HCT116 (cell line): ENCODE measurements around the gene SAMD9. TPM values are rescaled to one million over a fixed set of nuclear protein-coding genes. Genes with fewer than 3 reads are reported as not detected.

Experiments used
- ATAC-seq: fragments of 200-7000 bp; cut with Tn5 transposase; 2 replicates; pipeline ENCODE4 v1.9.1; 2020; ENCODE audit warnings: mild to moderate bottlenecking, moderate library complexity
- BruUV-seq: library from RNA; stranded (reverse); fragments of 400-500 nt; replicated peaks from 2 replicates; lab custom pipeline; 2021; lab: Mats Ljungman, UMichigan
- CTCF ChIA-PET: fragments of 300-600 bp; sonication (Branson Sonifier 250); formaldehyde crosslinking; loops from one replicate; lab custom pipeline; 2021; ENCODE audit warnings: antibody characterized with exemption; lab: Charles Lee
- POLR2A ChIA-PET: fragments of 300-600, 350-600 bp; sonication (Branson Sonifier 250); formaldehyde crosslinking; loops from one replicate; lab custom pipeline; 2021; ENCODE audit warnings: antibody characterized with exemption; lab: Charles Lee
- RAD21 ChIA-PET, 2 experiments: fragments of 300-600 bp; sonication (Branson Sonifier 250); formaldehyde crosslinking; loops; one replicate each; lab custom pipeline; 2023; ENCODE audit warnings: low total read pairs in 2 of 2; ENCODE audit not compliant: uncharacterized antibody in 2 of 2, unreplicated experiment in 2 of 2, low non-redundant PET in 1 of 2; lab: Charles Lee
- DNase-seq: peaks from one replicate; pipeline ENCODE4 v3.0.0-alpha.2; 2010; ENCODE audit warnings: low read depth, low spot score
- H2AFZ ChIP-seq: fragments of 200-600 bp; shearing (Covaris generic), sonication (generic); 2 replicates; pipeline ENCODE4 v1.6.1; 2017; ENCODE audit warnings: low read depth, mixed run types, mixed read lengths, antibody characterized with exemption, low read length; ENCODE audit not compliant: poor library complexity, severe bottlenecking
- H3K27ac ChIP-seq: 2 replicates; pipeline ENCODE4 v1.5.1; 2012; ENCODE audit warnings: low read depth, low read length
- H3K27me3 ChIP-seq: fragments of 200-600 bp; sonication (generic); 2 replicates; pipeline ENCODE4 v1.6.1; 2016; ENCODE audit warnings: mixed run types, low read length, mixed read lengths; ENCODE audit not compliant: insufficient read depth
- H3K36me3 ChIP-seq, 2 experiments: fragments of 200-500 bp in 1 of 2; fragments of 200-600 bp in 1 of 2; sonication (Bioruptor generic) in 1 of 2; sonication (generic) in 1 of 2; 2 replicates each; pipeline versions ENCODE4 v1.5.1 to v1.6.1; 2014 to 2016; ENCODE audit warnings: low read length in 2 of 2, inconsistent platforms in 1 of 2, mixed read lengths in 1 of 2, mixed run types in 1 of 2; ENCODE audit not compliant: insufficient read depth in 2 of 2, control insufficient read depth in 1 of 2
- H3K4me1 ChIP-seq, 2 experiments: fragments of 200-600 bp in 1 of 2; sonication (generic) in 1 of 2; 2 replicates each; pipeline versions ENCODE4 v1.5.1 to v1.6.1; 2012 to 2017; ENCODE audit warnings: low read length in 2 of 2, inconsistent platforms in 1 of 2, mild to moderate bottlenecking in 1 of 2, mixed read lengths in 1 of 2, mixed run types in 1 of 2, moderate library complexity in 1 of 2; ENCODE audit not compliant: insufficient read depth in 2 of 2, control insufficient read depth in 1 of 2
- H3K4me2 ChIP-seq: fragments of 200-600 bp; sonication (generic); 2 replicates; pipeline ENCODE4 v1.6.1; 2017; ENCODE audit warnings: mixed run types, low read length, mixed read lengths
- H3K4me3 ChIP-seq, 2 experiments: fragments of 200-600 bp in 1 of 2; sonication (generic) in 1 of 2; replicated peaks in 1 of 2; 2 replicates each; pipeline ENCODE4 v1.5.1; 2011 to 2016; ENCODE audit warnings: low read length in 2 of 2, control low read depth in 1 of 2, low read depth in 1 of 2, mild to moderate bottlenecking in 1 of 2, mixed read lengths in 1 of 2, mixed run types in 1 of 2
- H3K79me2 ChIP-seq: fragments of 200-600 bp; sonication (generic); 2 replicates; pipeline ENCODE4 v1.6.1; 2017; ENCODE audit warnings: mild to moderate bottlenecking, mixed run types, low read length, moderate library complexity, mixed read lengths; ENCODE audit not compliant: insufficient read depth
- H3K9ac ChIP-seq: fragments of 200-600 bp; sonication (generic); 2 replicates; pipeline ENCODE4 v1.6.1; 2016; ENCODE audit warnings: low read length, mixed read lengths
- H3K9me2 ChIP-seq: fragments of 200-600 bp; sonication (generic), shearing (Covaris generic); 2 replicates; pipeline ENCODE4 v1.6.1; 2017; ENCODE audit warnings: mixed run types, mild to moderate bottlenecking, moderate library complexity; ENCODE audit not compliant: insufficient read depth
- H3K9me3 ChIP-seq, 2 experiments: fragments of 200-500 bp in 1 of 2; fragments of 200-600 bp in 1 of 2; sonication (Bioruptor generic) in 1 of 2; sonication (generic) in 1 of 2; 2 replicates each; pipeline ENCODE4 v1.6.1; 2014 to 2017; ENCODE audit warnings: low read length in 2 of 2, mixed read lengths in 2 of 2, inconsistent platforms in 1 of 2, low read depth in 1 of 2, mild to moderate bottlenecking in 1 of 2, mixed run types in 1 of 2, moderate library complexity in 1 of 2; ENCODE audit not compliant: control insufficient read depth in 1 of 2, insufficient read depth in 1 of 2
- H4K20me1 ChIP-seq: fragments of 200-600 bp; sonication (generic), shearing (Covaris generic); 2 replicates; pipeline ENCODE4 v1.6.1; 2017; ENCODE audit warnings: mixed run types, mild to moderate bottlenecking, moderate library complexity; ENCODE audit not compliant: insufficient read depth
- ATF3 ChIP-seq: IDR thresholded peaks from 2 replicates; pipeline ENCODE4 v1.6.1; 2012
- EGR1 ChIP-seq: IDR thresholded peaks from 2 replicates; pipeline ENCODE4 v1.6.1; 2012; ENCODE audit warnings: low read depth
- EZH2 ChIP-seq: fragments of 200-600 bp; sonication (generic); IDR thresholded peaks from 2 replicates; pipeline ENCODE4 v1.6.1; 2017; ENCODE audit warnings: antibody characterized with exemption, mixed run types
- JUND ChIP-seq: IDR thresholded peaks from 2 replicates; pipeline ENCODE4 v1.6.1; 2012
- MAX ChIP-seq: IDR thresholded peaks from 2 replicates; pipeline ENCODE4 v1.6.1; 2012
- POLR2AphosphoS5 ChIP-seq: IDR thresholded peaks from 2 replicates; pipeline ENCODE4 v1.6.1; 2011; ENCODE audit warnings: mild to moderate bottlenecking, low read depth, low read length, moderate library complexity
- RAD21 ChIP-seq: IDR thresholded peaks from 2 replicates; pipeline ENCODE4 v1.6.1; 2012; ENCODE audit warnings: low read depth, mild to moderate bottlenecking
- SIN3A ChIP-seq: IDR thresholded peaks from 2 replicates; pipeline ENCODE4 v1.6.1; 2012; ENCODE audit warnings: low read depth
- SP1 ChIP-seq: IDR thresholded peaks from 2 replicates; pipeline ENCODE4 v1.6.1; 2012; ENCODE audit warnings: low read depth
- YY1 ChIP-seq: IDR thresholded peaks from 2 replicates; pipeline ENCODE4 v1.6.1; 2011; ENCODE audit warnings: low read length, low read depth, moderate library complexity, mild to moderate bottlenecking; ENCODE audit not compliant: insufficient replicate concordance; ENCODE audit errors: extremely low read depth
- intact Hi-C: fragments of 100-400 bp; cut with micrococcal nuclease; formaldehyde crosslinking; loops from 2 replicates; pipeline ENCODE4 v1.10.0; 2022
- total RNA-seq: library from RNA; stranded (reverse); gene quantifications from one replicate; pipeline ENCODE4 v1.2.1, GENCODE V29; 2021; ENCODE audit not compliant: unreplicated experiment
- TF ChIP-seq, protein P1 (sequence below), 3 experiments: fragments of 200-600 bp in 1 of 3; sonication (generic) in 1 of 3; IDR thresholded peaks in 2 of 3; conservative IDR thresholded peaks in 1 of 3; 2 replicates each; pipeline ENCODE4 v1.5.1; 2012 to 2017; ENCODE audit warnings: low read depth in 2 of 3, low read length in 2 of 3, antibody characterized with exemption in 1 of 3, borderline replicate concordance in 1 of 3, control low read depth in 1 of 3, mild to moderate bottlenecking in 1 of 3, mixed read lengths in 1 of 3, mixed run types in 1 of 3, moderate library complexity in 1 of 3; ENCODE audit not compliant: insufficient read depth in 1 of 3

Gene SAMD9
- total RNA-seq, 1 experiment from 2014 or later = 5.3 TPM

GRCh38 chr7:93164766-93165165 lies 47.0 kb upstream of the SAMD9 start:
- POLR2A ChIA-PET = no interaction called here

More at GRCh38 chr7:93164766-93165165, 47.0 kb upstream of the SAMD9 start:
- Histone ChIP-seq H3K9me2 (no peaks in the 10 kb centered on the region), H3K79me2 (no peaks in the 10 kb centered on the region), H3K9me3 (no peaks in the 10 kb centered on the region), H3K27ac (no peak overlapping the region), H3K4me1 (no peaks in the 10 kb centered on the region), H3K27me3 (no peaks in the 10 kb centered on the region), H2AFZ (no peak overlapping the region), H3K36me3 (no peaks in the 10 kb centered on the region), H3K4me3 (no peak overlapping the region), H4K20me1 (no peaks in the 10 kb centered on the region), H3K9ac (no peak overlapping the region), H3K4me2 (no peak overlapping the region)
- RAD21 ChIA-PET = no interaction called here
- no peak for DNase-seq
- TF ChIP-seq, protein P1, sequence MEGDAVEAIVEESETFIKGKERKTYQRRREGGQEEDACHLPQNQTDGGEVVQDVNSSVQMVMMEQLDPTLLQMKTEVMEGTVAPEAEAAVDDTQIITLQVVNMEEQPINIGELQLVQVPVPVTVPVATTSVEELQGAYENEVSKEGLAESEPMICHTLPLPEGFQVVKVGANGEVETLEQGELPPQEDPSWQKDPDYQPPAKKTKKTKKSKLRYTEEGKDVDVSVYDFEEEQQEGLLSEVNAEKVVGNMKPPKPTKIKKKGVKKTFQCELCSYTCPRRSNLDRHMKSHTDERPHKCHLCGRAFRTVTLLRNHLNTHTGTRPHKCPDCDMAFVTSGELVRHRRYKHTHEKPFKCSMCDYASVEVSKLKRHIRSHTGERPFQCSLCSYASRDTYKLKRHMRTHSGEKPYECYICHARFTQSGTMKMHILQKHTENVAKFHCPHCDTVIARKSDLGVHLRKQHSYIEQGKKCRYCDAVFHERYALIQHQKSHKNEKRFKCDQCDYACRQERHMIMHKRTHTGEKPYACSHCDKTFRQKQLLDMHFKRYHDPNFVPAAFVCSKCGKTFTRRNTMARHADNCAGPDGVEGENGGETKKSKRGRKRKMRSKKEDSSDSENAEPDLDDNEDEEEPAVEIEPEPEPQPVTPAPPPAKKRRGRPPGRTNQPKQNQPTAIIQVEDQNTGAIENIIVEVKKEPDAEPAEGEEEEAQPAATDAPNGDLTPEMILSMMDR (IDR thresholded peaks at IDR 0.05 in 2 of 3, conservative IDR thresholded peaks at IDR 0.05 in 1 of 3; ENCODE audit: borderline replicate concordance in 1 of 3, insufficient read depth in 1 of 3, low read depth in 2 of 3, low read length in 2 of 3) = no peak
- TF ChIP-seq MAX (no peak), EZH2 (no peak), POLR2AphosphoS5 (no peak), ATF3 (no peak), EGR1 (no peak), JUND (no peak), RAD21 (no peak), SIN3A (no peak), YY1 (no peak), SP1 (no peak)
- intact Hi-C loops = no loop called here
- CTCF ChIA-PET = no interaction called here
- no peak for ATAC-seq
- BruUV-seq = no TSS peak
